Measurements from ENCODE around the gene AASS.
"Not testable (repeated sequence)": the region's sequence is repeated elsewhere in the genome, so short reads cannot be mapped to it uniquely, and the experiment has no call there.

AASS gene

DNA sequence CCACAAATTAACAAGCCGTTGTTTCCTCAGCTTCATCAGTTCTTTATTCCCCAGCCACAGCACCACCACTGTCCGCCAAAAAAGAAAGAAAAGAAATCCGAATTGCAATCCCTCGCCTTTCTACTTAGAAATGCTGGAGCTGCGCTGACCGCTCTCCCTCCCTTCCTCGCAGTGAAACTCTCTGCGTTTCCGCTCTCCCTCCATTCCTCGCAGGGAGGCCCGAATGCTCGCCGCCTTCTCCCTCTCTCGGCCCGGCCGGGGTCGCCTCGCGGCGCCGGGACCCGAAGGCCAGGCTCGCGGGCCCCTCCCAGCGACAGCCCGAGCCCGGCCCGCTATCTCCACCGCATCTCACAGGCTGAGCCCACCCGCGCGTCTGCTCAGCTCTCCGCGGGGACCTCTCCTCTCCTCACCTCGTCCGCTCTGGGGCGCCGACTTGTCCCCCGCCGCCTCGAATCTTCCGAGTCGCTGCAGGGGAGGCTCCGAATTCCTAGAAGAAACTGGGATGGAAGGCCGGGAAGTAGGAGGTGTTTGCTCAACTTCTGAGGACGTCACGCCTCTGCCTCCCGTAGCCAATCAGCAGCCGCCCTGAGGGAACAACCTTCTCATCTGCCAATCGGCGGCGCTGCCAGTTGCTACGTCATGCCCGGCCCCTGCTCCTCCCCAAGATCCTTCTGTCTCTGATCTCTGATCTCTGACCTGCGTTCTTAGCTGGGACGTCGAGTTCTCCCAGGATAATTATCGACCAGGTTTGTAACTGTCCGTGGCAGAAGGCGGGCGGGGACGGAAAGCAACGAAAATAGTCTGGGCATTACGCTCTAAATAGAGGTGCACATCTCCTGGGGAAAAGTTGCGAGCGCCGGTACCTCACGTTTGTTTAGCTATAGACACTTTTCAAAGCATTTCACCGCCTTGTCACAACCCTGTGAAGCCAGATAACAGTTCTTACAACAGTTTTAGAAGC is at the start of gene AASS:
TSS of gene AASS (minus strand) at position 499 of the 961 bp plus-strand sequence. CDS start 10,523 bp downstream, outside the sequence.
- DNase-seq: peak; percentile 97

DNA sequence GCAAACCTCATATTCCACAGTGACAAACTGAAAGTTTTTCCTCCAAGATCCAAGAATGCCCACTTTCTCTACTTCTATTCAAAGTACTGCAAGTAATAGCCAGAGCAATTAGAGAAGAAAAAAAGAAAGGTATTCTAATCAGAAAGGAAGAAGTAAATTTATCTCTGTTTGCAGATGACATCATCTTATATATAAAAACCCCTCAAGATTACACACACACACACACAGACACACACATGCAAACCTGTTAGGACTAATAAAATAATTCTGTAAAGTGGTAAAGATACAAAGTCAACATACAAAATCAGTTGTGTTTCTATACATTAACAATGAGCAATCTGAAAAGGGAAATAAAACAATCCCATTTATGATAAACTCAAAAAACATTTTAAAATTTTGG is 44.7 kb upstream of the AASS start:
- no peak for DNase-seq

DNA sequence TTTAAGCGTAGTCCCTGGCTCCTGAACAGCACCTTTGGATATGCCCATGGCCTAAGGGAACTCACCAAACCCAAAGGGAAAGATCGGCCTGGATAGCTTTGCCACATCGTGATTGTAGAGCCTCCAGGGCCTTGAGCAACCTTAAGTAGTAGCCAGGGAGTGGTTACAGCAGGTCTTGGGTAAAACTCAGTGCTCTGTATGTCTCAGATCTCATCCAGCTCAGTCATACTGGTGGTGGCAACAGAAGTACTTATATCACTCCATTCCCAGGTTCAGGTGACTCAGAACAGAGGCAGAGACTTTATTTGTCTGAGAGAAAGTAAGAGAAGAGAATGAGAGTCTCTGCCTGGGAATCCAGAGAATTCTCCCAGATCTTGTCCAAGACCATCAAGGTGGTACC is 39.1 kb upstream of the AASS start:
- DNase-seq: no peak

DNA sequence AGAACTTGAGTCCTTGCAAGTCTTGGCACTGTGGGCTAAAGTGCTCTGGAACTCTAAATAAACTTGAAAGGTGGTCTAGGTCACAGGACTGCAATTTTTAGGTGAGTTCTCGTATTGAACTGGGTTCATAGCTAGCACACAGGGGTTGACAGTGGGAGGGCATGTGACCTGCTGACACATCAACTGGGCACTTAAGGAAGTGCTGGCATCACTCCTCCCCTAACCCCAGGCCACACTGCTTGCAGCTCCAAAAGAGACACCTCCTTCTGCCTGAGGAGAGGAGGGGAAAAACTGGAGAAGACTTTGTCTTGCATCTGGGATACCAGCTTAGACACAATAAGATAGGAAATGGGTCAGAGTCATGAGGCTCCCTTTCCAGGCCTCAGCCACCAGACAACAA is 38.0 kb upstream of the AASS start:
- DNase-seq: no peak

DNA sequence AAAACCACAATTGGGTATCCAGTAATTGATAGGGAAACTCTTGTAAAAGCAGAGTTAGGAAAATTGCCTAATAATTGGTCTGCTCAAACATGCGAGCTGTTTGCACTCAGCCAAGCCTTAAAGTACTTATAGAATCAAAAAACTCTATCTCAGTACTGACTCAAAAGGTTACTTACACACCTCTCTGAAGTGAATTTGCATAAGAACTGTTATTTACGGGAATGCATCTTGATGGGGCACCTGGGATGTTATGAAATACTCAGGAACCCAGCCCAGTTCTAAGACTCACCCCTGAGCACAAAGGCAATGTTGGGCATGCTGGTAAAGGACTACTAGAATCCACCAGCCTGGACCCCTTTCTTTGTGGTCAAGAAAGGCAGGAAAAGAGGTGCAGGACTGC is 28.1 kb upstream of the AASS start:
- DNase-seq: not testable (repeated sequence)

DNA sequence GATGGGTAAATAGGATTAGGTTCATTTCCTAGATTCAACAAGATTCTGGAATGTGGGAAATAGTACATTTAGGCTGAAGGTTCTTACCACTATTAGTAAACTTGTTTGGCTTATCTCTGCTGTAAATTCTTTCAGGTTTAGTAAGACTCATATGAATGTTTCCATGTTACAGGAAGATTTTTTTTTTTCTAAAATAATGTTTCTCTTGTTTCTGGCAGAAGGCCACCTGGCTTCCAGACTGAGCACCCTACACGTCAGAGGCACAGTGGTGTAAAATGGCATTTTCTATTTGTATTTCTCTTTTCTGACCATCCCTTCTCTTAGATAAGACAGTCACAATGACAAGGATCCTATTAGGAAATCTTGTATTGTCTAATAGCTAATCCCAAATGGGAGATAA is 22.7 kb upstream of the AASS start:
- DNase-seq: no peak

DNA sequence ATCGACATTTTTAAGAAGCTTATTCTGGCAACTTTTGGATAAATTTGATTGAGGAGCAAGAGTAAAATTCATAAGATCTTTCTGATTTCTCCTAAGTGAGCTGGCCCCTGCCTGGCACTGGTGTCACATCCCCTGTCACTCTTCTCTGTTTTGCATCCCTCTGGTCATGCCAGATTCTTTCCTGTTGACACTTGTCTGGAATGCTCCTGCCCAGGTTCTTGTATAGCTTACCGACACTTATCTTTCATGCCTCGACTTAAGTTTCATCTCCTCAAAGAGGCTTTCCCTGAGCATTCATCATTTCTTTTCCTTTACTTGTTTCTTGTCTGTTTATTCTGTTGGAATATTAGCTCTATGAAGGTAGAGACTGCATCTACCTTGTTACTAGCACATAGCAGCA is 22.2 kb upstream of the AASS start:
- no peak for DNase-seq

DNA sequence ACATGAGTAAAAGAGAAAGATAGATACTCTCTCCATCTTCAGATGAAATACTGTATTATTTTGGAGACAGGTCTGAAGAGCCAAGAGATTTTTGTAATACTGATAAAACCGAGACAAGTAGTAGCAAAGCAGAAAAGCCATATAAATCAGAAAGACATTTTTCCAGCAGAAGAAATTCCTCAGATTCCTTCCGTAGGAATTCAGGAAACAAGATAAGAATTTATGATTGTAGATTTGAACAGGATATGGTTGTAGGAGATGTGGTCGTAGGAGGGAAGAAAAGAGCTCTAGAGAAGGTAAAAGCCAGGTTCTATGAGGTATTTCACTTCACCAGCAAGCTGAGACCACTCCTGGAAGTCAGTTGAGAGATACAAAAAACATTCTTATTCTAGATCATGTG is 17.6 kb upstream of the AASS start:
- DNase-seq: no peak

DNA sequence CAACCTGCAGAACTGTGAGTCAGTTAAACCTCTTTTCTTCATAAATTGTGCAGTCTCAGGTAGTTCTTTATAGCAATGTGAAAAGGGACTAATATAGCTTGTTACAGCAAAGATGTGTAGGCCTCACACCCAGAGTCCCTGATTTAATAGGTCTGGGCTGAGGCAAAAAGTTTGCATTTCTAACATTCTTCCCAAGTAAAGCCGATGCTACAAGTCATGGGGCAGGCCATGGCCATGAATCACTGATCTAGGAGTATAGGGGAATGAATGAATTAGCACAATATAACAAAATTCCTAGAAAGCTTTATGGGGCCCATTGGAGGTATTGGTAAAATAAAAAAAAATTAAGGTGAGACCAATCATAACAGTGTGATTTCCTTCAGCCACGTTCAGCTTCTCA is 11.5 kb upstream of the AASS start:
- DNase-seq: no peak

DNA sequence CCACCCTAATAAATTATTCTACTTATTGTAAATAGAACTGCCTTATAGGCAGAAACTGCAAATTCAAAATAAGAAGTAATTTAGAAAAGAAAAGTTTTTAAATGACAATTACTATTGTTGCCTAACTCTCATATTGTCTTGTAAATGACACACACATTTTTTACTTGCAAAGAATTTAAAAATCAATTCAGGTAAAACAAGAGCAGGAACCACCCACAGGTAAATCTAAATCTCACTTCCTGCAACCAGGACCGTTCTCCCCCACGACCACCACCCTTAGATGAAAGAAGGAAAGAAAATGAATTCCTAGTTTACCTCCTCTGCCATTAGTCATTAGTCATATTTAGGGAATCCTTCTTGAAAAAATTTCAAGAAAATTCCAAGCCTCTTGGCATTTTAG is 4.8 kb upstream of the AASS start:
- DNase-seq: no peak

DNA sequence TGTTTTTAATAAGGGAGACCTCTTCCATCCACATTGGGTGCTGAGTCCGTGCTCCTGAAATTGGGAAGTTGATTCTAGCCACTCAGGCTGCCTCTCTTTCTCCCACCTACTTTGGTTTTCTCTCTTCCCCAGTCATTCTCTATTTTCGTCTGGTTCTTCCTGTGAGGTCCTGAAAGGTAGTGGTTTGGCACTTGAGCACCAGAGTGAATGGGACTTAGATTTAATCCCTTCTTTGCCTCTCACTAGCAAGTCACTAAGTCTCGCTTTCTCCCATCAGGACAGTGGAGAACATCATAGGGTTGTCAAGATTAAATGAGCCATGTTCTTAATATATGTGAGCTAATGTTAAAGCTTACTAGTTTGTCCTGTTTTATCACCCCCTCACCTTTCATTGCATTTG is 4.0 kb upstream of the AASS start:
- DNase-seq: no peak

DNA sequence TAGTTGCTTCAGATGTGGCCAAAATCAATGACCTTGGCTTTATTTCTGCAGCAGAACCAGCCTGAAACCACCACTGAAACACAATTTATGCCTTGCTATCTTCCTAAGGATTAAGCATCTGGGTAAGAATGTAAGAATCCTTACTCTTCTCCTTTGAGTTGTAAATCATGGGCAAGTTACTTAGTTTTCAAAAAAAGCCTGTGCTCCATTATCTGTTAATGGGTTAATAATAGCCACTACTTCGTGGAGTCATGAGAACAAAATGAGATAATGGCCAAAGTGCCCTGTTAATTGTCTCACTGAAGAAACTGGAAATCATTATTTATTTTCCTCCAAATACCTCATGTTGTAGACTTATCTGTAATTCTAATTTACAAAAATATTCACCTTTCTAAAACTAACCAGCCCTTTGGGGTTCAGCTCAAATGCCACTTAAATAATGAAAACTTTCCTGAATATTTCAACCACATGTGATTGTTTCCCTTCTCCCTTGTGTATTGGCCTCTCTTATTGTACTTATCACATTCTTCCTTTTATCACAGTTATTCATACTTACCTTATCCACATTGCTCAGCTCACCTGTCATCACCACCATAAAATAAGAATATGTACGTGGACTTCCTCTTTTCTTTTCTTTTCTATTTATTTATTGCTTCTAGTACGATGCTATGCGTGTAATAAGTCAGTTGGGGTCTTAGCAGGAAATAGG is 2.0 kb upstream of the AASS start:
- DNase-seq: no peak

DNA sequence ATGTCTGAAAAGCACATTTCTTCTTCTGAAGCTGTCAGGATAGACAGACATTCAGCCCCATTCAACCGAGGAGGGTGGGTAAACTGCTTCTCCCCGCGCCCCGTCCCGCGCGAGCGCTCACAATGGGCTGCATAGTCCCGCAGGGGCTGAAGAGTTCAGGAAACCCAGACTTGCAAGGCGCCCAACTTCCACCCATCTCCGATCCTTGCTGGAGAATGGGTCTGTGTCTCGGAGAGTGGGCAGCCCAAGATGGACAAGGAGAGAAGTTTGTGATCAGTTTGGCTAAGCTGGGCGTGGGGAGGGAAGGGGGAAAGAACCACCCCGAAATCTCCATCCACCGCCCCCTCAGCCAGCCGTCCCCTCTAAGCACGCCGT is 686 bp downstream of the AASS start:
- DNase-seq: peak; percentile 46

DNA sequence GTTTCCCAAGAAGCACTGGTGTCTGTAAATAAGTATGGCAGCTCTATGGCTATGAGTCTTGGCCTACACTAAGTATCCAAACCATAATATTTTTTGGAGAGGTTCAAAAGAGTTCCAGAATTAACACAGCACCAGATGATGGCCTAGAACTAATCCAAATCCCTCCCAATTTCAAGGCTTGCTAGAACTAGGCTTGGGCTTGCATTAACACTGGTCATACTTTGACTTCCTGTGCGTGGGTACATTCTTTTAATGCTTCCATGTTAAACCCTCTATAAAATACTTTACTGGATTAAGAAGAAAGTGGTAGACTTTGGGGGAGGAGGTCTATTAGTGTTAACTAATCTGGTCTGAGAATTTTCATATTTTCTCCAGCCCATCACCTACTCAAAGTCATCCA is 3.1 kb downstream of the AASS start:
- no peak for DNase-seq

DNA sequence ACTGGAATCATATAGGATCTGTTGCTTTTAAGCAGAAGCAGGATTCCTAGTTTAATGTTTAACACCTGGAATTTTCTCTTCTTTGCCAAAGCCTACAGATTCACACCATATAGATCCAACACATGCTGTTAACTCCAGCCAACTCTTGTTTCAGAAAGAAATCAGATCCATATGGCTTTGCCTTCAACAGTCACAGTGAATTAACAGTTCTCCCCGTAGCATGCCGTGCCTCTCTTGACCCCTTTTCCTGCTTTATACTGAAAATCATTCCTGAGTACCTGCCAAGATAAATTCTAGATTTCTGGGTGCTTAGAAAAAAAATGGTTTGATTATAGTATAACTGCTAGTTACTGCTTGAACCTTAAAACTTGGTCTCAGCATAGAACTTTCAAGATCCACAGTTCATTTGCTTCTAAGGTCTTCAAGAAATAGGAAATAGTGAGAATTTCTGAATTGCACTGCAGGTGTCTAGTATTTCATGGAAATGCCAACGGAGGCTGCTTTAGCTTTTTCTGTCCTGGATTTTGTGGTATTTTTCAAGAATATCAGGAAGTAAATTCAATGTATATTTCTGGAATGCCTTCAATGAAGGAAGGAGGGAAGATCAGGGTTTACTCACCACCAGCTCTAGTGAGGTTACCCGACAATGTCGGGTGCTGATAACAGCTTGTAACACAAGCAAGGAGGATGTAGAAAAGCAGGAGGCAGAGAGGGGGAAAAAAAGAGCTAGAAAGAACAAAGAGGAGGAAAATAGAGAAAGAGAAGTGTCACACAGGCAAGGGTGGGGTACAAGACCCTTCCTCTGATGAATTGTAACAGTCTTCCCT is 6.6 kb downstream of the AASS start:
- DNase-seq: no peak

DNA sequence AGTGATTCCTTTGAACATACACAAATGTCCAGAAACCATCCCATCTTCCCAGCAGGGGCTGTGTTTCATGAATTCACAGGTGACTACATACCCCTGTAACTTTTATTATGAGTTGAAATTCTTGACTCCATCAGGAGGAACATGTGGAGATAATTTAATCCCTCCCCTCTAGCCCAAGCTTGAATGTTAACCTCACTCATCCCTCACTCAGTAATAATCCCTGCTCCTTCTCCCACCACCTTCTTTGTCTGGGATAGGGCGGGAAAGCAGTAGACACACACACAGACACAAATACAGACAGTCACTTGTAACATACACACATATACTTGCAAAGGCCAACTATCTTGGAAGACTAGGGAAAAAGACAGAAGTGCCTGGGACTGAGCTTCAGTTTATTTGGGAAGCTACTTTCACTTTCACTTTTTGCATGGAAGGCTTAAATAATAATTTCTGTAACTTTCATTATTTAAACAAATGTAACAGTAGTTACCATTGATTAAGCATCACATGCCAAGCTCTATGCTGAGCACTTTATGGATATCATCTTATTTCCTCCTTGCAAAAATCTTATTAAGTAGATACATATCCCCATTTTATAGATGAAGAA is 7.3 kb downstream of the AASS start:
- no peak for DNase-seq

DNA sequence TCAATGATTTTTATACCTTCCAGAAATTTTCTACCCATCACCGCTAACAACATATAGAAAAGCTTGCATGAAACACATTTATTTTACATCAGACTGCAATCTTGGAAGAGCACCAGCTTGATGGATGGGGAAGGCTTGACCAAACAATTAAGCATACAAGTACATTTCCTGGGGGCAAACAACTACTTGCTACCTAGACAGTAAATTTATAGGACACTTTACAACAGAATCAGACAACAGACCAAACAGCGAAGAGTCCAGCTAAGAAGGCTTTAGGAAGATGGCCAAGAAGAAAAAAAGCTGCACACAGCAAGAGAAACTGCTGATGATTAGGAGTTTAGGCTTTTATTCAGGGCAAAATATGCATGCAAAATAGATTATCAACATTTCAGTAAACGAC is 8.0 kb downstream of the AASS start:
- no peak for DNase-seq

DNA sequence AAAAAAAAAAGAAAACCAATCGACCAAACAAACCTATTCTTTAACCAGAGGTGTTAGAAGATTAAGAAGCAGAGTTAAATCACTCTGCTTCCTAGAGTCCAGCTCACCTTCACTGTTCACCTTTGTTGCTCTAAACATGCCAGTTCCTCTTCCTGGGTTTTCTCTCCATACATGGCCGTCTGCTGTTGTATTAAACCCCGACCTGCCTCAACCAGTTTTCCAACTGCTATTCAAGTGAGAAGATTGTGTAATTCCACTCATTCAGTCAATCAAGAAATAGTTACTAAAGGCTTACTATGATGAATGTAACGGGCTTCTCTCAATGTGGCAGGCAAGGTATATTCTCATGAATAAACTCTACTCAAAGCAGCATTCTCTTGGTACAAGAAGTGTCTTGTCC is 8.8 kb downstream of the AASS start:
- no peak for DNase-seq

DNA sequence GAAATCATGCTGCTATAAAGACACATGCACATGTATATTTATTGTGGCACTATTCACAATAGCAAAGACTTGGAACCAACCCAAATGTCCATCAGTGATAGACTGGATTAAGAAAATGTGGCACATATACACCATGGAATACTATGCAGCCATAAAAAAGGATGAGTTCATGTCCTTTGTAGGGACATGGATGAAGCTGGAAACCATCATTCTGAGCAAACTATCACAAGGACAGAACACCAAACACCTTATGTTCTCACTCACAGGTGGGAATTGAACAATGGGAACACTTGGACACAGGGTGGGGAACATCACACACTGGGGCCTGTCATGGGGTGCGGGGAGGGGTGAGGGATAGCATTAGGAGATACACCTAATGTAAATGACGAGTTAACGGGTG is 9.3 kb downstream of the AASS start:
- not testable (repeated sequence) for DNase-seq

DNA sequence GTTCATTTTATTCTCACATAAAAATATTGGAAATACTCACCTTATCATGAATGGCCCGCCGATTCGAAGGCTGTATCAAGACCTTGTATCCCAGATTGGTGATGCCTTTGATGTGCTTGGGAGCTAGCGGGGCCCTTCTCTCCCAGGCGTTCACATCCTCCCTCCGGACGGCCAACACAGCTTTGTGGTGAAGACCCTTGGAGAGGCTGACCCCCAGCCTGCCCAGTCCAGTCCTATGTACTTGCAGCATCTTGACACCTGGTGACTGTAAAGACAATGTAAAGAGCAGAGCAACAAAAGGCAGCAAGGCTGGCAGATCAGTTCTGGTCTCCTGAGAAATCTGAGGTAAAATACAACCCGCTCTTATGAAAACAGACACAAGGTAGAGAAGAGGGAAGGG is 10.6 kb downstream of the AASS start:
- DNase-seq: no peak

DNA sequence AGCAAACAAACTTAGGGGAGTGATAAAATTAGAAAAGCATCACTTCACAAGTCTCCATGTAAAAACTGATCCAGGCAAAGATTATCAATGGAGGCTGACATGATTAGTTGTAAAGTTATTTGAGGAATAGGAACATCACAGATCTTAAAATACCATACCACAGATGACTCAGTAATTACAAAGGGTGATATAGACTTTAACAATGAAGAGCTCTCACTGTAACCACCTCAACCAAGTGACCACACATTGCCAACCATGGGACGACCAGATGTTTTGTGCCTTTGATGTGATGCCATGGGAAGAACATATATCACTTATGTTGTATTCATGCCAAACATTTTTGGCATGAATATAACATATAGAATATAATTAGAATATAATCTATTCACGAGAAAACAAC is 11.7 kb downstream of the AASS start:
- no peak for DNase-seq

DNA sequence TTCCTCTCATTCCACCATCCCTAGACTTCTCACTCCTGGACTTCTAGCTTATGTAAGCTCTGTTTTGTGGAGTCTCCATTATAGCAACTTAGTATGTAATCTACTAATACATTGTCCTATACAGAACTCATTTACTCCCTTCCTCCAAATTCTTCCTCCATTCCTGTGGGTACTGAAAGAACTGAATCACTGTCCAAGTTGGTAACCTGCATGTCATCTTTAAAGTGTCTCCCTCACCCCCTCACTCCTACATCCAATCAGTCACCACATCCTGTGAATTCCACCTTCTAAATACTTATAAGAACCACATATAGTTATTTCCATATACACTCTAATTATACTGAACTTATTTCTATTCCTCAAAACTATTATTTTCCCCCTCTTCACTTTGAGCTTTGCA is 20.3 kb downstream of the AASS start:
- no peak for DNase-seq

DNA sequence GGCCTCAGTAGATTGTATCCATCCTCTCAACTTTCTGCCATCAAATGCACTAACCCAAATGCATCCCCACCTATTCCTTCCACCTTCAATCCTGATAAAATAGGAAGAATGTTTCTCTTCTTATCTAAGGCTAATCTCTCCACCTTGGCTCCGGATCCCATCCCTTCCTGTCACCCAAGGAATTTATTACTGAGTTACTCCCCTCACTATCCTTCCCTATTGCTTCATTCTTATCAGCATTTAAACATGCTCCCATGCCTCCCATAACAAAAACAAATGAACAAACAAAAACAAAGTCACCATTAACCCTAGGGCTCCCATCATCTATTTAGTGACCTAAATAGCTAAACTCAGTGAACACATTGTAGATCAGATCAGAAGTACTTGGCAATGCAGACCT is 25.3 kb downstream of the AASS start:
- DNase-seq: no peak
